ENCODE results near the gene NCK2.

NCK2 gene

GRCh38 chr2:105877945-105878344 lies 133.2 kb downstream of the NCK2 start:
- Mint-ChIP-seq H3K4me3 (no peak overlapping the region), H3K27me3 (no peaks in the 10 kb centered on the region), H3K9me3 (peaks cover 39% of the 10 kb centered on the region), H3K36me3 (ENCODE audit: low read depth) (peaks cover 49% of the 10 kb centered on the region), H3K27ac (no peak overlapping the region), H3K4me1 (ENCODE audit: low read depth) (peaks cover 11% of the 10 kb centered on the region)
- intact Hi-C loops (cut with micrococcal nuclease), result no loop called here

DNA sequence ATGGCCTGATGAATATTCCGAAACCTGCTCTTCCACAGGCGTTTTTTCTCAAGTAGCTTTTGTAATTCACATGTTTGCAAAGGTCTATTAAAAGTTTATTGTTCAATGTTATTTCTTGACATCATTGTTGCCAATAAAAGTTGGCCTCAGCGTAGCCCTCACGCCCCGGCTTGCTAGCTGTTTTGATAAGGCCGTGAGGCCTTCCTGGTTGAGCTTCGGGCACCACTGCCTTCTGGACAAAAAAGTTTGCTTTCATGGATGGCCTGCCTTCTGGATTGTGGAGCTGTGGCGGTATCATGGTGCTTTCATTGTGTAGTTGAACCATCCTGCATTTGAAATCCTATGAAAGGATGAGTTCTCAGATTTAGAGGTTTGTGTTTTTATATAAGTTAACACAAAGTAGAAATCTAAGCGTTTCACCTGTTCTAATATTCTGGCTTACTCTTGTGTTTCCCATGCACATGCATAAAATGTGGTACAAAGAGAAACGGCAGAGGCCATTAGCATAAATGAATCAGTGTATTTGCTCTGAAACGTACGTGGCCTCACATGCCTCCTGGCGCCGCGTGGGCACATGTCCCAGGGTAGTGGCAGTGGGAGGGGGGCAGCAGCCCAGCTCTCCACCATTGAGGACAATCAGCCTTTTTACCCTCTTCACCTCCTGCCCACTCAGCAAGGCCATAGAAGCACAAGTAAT lies 134.5 kb downstream of the NCK2 start:
- H3K9me3 Mint-ChIP-seq, result peaks cover 39% of the 10 kb centered on the region
- H3K4me3 Mint-ChIP-seq, result no peak overlapping the region
- H3K36me3 Mint-ChIP-seq (ENCODE audit: low read depth), result peaks cover 49% of the 10 kb centered on the region
- H3K27me3 Mint-ChIP-seq, result no peaks in the 10 kb centered on the region
- intact Hi-C loops (cut with micrococcal nuclease), result no loop called here
- no peak overlapping the region for H3K27ac Mint-ChIP-seq
- no peaks in the 10 kb centered on the region for H3K4me1 Mint-ChIP-seq (ENCODE audit: low read depth)

- intact Hi-C loops (cut with micrococcal nuclease), result no loop called here
- H3K4me1 Mint-ChIP-seq (ENCODE audit: low read depth), result peaks cover 4% of the 10 kb centered on the region
- no peak overlapping the region for H3K27ac Mint-ChIP-seq
- H3K9me3 Mint-ChIP-seq, result peaks cover 39% of the 10 kb centered on the region
- H3K4me3 Mint-ChIP-seq, result no peak overlapping the region
- no peaks in the 10 kb centered on the region for H3K27me3 Mint-ChIP-seq
- peaks cover 55% of the 10 kb centered on the region for H3K36me3 Mint-ChIP-seq (ENCODE audit: low read depth)
Measured at GRCh38 chr2:105879803-105880300, 135.1 kb downstream of the NCK2 start.

DNA sequence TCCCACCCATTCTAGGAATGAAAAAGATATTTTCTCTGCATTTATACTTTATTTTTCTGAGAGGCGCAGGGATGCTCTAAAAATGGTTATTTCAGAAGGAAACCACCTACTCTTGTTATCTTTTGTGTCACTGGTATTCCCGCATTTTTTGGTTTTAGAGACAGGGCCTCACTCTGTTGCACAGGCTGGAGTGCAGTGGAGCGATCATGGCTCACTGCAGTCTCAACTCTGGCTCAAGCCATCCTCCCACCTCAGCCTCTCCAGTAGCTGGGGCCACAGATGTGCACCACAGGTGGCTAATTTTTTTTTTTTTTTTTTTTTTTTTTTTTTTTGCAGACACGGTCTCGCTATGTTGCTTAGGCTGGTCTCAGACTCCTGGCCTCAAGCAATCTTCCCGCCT lies 135.9 kb downstream of the NCK2 start:
- peaks cover 56% of the 10 kb centered on the region for H3K36me3 Mint-ChIP-seq (ENCODE audit: low read depth)
- no peak overlapping the region for H3K4me3 Mint-ChIP-seq
- intact Hi-C loops (cut with micrococcal nuclease), result no loop called here
- peaks cover 39% of the 10 kb centered on the region for H3K9me3 Mint-ChIP-seq
- peaks cover 5% of the 10 kb centered on the region for H3K4me1 Mint-ChIP-seq (ENCODE audit: low read depth)
- no peaks in the 10 kb centered on the region for H3K27me3 Mint-ChIP-seq
- H3K27ac Mint-ChIP-seq, result no peak overlapping the region

DNA sequence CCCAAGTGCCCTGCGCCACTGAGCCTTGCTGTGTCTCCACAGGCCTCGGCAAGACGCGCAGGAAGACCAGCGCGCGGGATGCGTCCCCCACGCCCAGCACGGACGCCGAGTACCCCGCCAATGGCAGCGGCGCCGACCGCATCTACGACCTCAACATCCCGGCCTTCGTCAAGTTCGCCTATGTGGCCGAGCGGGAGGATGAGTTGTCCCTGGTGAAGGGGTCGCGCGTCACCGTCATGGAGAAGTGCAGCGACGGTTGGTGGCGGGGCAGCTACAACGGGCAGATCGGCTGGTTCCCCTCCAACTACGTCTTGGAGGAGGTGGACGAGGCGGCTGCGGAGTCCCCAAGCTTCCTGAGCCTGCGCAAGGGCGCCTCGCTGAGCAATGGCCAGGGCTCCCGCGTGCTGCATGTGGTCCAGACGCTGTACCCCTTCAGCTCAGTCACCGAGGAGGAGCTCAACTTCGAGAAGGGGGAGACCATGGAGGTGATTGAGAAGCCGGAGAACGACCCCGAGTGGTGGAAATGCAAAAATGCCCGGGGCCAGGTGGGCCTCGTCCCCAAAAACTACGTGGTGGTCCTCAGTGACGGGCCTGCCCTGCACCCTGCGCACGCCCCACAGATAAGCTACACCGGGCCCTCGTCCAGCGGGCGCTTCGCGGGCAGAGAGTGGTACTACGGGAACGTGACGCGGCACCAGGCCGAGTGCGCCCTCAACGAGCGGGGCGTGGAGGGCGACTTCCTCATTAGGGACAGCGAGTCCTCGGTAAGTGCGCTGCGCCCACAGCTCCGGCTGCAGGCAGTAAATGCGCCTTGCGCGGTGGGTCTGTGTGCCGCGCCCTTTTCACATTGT lies 136.8 kb downstream of the NCK2 start:
- Mint-ChIP-seq H3K9me3 (peaks cover 39% of the 10 kb centered on the region), H3K4me1 (ENCODE audit: low read depth) (peaks cover 5% of the 10 kb centered on the region), H3K36me3 (ENCODE audit: low read depth) (peaks cover 56% of the 10 kb centered on the region), H3K4me3 (no peak overlapping the region), H3K27me3 (no peaks in the 10 kb centered on the region), H3K27ac (no peak overlapping the region)
- intact Hi-C loops (cut with micrococcal nuclease), result no loop called here

DNA sequence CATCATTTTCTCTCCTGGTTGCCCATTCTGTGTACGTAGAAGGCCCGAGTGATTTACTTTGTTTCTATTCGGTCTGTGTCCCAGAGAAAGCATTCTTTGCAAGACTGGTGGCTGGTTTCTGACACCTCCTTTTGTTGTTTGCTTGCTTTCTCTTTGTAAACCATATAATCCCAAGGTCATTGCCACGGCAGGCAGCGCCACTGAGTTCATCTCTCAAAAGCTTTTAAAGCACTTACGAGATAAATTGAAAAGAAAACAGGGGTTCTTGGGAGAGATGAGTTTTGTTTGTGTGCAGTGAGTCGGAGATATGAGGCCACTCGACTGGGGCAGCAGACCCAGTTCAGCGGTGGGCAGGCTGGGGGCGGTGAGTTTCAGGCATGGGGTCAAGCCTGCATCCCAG lies 137.6 kb downstream of the NCK2 start:
- H3K4me3 Mint-ChIP-seq, result no peak overlapping the region
- intact Hi-C loops (cut with micrococcal nuclease), result no loop called here
- peaks cover 56% of the 10 kb centered on the region for H3K36me3 Mint-ChIP-seq (ENCODE audit: low read depth)
- no peak overlapping the region for H3K27ac Mint-ChIP-seq
- peaks cover 5% of the 10 kb centered on the region for H3K4me1 Mint-ChIP-seq (ENCODE audit: low read depth)
- peaks cover 39% of the 10 kb centered on the region for H3K9me3 Mint-ChIP-seq
- no peaks in the 10 kb centered on the region for H3K27me3 Mint-ChIP-seq

DNA sequence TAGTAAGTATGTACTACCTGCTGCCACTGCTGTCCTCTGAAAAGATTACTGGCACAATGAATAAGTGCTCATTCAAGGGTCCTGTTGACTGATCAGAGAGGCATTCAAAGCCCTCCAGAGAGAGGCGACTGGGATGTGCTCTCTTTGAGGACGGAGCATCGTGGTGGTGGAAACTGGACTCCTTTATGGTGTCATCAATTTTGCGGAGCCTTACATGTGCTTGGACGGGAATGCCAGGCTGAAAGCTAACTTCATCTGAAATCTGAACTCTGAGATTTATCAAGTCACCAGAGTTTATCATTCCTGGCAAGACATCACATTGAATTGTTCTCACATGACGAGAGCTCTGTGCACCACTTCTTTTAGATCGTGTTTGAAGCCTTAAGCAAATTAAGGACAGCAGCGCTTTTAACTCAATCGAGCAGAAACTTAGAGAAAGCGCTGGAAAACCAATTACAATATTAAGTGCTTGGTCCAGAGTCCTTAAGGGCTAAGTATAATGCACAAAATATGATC lies 138.3 kb downstream of the NCK2 start:
- intact Hi-C loops (cut with micrococcal nuclease), result no loop called here
- Mint-ChIP-seq H3K27me3 (no peaks in the 10 kb centered on the region), H3K36me3 (ENCODE audit: low read depth) (peaks cover 56% of the 10 kb centered on the region), H3K4me3 (no peak overlapping the region), H3K9me3 (peaks cover 39% of the 10 kb centered on the region), H3K4me1 (ENCODE audit: low read depth) (peaks cover 5% of the 10 kb centered on the region), H3K27ac (no peak overlapping the region)

DNA sequence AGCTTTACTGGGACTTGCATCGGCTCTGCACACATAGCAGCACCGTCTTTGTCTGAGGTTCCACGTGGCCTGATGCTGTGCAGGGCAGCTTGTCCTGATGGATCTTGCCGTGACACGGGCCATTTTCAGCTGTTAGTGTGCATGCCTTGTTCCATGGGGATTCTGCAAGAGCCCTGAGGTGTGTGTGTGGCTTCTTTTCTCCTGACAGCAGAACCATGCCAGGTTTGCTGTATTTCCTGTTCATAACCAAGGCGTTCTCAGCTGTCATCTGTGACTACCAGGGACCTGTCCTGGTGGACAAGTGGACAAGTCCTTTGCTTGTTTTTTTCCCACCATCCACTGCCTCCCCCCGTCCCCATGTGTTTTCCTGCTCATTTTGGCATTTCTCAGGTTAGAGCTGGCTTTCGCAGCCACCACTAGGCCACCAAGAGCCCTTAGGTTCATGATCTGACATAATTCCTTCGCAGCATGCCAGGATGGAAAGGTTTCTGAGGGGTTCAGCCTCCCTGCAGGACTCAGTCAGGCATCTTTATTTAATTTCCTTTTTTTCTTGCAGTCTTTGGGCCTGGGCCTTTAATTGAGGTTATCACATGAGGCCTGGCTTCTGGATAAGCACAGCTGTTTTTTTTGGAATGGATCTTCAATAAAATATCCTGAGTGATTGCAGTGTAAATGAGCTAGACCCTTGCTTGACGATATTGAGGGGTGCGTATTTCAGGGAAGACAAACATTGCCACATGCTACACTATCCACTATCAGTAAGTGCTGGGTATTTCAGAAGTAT lies 139.4 kb downstream of the NCK2 start:
- Mint-ChIP-seq H3K4me3 (no peak overlapping the region), H3K4me1 (ENCODE audit: low read depth) (peaks cover 5% of the 10 kb centered on the region), H3K27ac (no peak overlapping the region), H3K27me3 (no peaks in the 10 kb centered on the region), H3K9me3 (peaks cover 28% of the 10 kb centered on the region), H3K36me3 (ENCODE audit: low read depth) (peaks cover 53% of the 10 kb centered on the region)
- intact Hi-C loops (cut with micrococcal nuclease), result no loop called here

GRCh38 chr2:105885456-105885855 lies 140.7 kb downstream of the NCK2 start:
- intact Hi-C loops (cut with micrococcal nuclease), result no loop called here
- H3K36me3 Mint-ChIP-seq (ENCODE audit: low read depth), result peaks cover 40% of the 10 kb centered on the region
- peaks cover 5% of the 10 kb centered on the region for H3K4me1 Mint-ChIP-seq (ENCODE audit: low read depth)
- no peak overlapping the region for H3K4me3 Mint-ChIP-seq
- H3K9me3 Mint-ChIP-seq, result peaks cover 15% of the 10 kb centered on the region
- no peaks in the 10 kb centered on the region for H3K27me3 Mint-ChIP-seq
- no peak overlapping the region for H3K27ac Mint-ChIP-seq

DNA sequence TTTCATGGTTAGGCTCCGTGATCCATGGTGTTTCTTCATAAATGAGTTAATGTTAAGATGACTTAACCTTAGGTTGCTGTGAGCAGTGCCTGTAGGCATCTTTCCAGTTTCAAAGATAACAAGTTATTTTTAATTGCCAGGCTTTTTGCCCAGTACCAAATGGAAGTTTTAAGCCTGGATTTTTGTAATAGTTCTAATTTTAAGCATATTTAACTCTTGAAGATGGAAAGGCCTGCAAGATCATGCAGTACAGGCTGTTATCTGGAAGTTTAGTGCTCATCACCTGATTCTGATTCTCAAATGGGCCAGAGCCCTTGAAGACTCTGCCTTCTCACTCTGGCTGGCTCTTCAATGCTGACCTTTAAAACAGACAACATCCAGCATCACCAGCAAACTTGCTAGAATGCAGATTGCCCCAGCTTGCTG lies 141.3 kb downstream of the NCK2 start:
- no peaks in the 10 kb centered on the region for H3K27me3 Mint-ChIP-seq
- H3K9me3 Mint-ChIP-seq, result peaks cover 9% of the 10 kb centered on the region
- no peak overlapping the region for H3K4me3 Mint-ChIP-seq
- H3K27ac Mint-ChIP-seq, result no peak overlapping the region
- H3K4me1 Mint-ChIP-seq (ENCODE audit: low read depth), result peaks cover 5% of the 10 kb centered on the region
- intact Hi-C loops (cut with micrococcal nuclease), result no loop called here
- peaks cover 34% of the 10 kb centered on the region for H3K36me3 Mint-ChIP-seq (ENCODE audit: low read depth)

DNA sequence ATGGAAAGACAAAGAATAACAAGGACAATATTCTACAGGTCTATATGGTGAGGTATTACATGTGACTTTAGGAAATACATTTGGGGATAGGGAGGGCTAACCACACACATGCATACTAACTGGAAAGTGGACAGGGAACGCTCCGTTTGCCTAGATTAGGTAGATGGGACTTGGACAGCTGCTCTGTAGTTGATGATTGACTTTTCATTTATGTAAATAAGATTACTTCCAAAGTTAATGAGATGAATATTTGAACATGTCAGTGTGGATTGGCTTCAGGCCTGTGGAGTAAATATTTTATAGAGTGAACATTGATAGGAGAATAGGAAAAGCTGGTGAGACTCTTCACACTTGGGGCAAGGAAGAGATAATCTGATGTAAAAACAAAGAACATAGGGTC lies 142.0 kb downstream of the NCK2 start:
- H3K27me3 Mint-ChIP-seq, result no peaks in the 10 kb centered on the region
- peaks cover 3% of the 10 kb centered on the region for H3K9me3 Mint-ChIP-seq
- peaks cover 5% of the 10 kb centered on the region for H3K4me1 Mint-ChIP-seq (ENCODE audit: low read depth)
- peaks cover 27% of the 10 kb centered on the region for H3K36me3 Mint-ChIP-seq (ENCODE audit: low read depth)
- no peak overlapping the region for H3K27ac Mint-ChIP-seq
- H3K4me3 Mint-ChIP-seq, result no peak overlapping the region
- intact Hi-C loops (cut with micrococcal nuclease), result no loop called here

GRCh38 chr2:105887256-105887655 lies 142.5 kb downstream of the NCK2 start:
- peaks cover 5% of the 10 kb centered on the region for H3K4me1 Mint-ChIP-seq (ENCODE audit: low read depth)
- intact Hi-C loops (cut with micrococcal nuclease), result no loop called here
- H3K4me3 Mint-ChIP-seq, result no peak overlapping the region
- H3K9me3 Mint-ChIP-seq, result no peaks in the 10 kb centered on the region
- H3K36me3 Mint-ChIP-seq (ENCODE audit: low read depth), result peaks cover 22% of the 10 kb centered on the region
- no peak overlapping the region for H3K27ac Mint-ChIP-seq
- H3K27me3 Mint-ChIP-seq, result no peaks in the 10 kb centered on the region

DNA sequence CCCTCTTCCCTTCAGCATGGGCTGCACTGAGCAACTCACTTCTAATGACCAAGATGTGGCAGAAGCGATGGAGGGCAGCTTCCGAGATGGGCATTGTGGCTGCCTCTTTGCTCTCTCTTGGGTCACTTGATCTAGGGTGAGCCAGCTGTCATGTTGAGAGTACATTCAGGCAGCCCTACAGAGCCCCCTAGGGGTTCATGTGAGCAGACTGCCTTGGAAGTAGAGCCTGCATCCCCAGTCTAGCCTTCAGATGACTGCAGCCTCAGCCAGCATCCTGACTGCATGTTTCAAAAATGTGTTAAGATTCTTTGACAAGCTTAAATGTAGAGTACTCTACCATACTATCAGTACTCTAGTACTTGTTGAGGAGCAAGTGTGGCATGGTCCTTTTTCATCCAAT lies 143.9 kb downstream of the NCK2 start:
- peaks cover 5% of the 10 kb centered on the region for H3K4me1 Mint-ChIP-seq (ENCODE audit: low read depth)
- intact Hi-C loops (cut with micrococcal nuclease), result no loop called here
- no peaks in the 10 kb centered on the region for H3K27me3 Mint-ChIP-seq
- H3K9me3 Mint-ChIP-seq, result no peaks in the 10 kb centered on the region
- H3K27ac Mint-ChIP-seq, result no peak overlapping the region
- H3K4me3 Mint-ChIP-seq, result no peak overlapping the region
- H3K36me3 Mint-ChIP-seq (ENCODE audit: low read depth), result peaks cover 29% of the 10 kb centered on the region

DNA sequence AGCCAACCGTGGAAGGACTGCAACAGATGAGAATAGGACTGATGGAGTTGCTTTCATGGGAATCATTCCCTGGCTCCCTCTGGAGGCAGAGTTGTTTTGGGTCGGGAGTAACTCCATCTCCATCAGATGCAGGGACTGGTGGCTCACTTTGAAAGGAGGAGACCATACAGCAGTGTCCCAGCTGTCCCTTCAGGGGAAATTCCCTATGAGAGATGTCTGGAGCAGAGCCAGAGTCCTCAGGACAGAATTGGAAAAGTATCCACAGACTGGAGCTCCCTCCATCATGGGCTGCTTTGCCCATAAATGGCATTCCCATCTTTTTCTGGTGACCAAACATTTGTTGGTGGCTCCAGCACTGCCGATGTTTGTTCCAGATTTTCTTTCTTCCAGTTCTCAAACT lies 144.3 kb downstream of the NCK2 start:
- Mint-ChIP-seq H3K4me3 (no peak overlapping the region), H3K27ac (no peak overlapping the region), H3K9me3 (no peaks in the 10 kb centered on the region), H3K36me3 (ENCODE audit: low read depth) (peaks cover 29% of the 10 kb centered on the region), H3K4me1 (ENCODE audit: low read depth) (peaks cover 5% of the 10 kb centered on the region), H3K27me3 (no peaks in the 10 kb centered on the region)
- intact Hi-C loops (cut with micrococcal nuclease), result no loop called here
